ENCODE measurements around the gene USH2A. TPM values are rescaled to one million over a fixed set of nuclear protein-coding genes. Genes with fewer than 3 reads are reported as not detected.
"Not testable (repeated sequence)": the region's sequence is repeated elsewhere in the genome, so short reads cannot be mapped to it uniquely, and the experiment has no call there.

The USH2A gene
- total and polyA plus RNA-seq, 9 donors: 0.06 to 0.40 (median 0.09) TPM

GRCh38 chr1:216346526-216346925 is 76.7 kb downstream of the USH2A start:
- WGBS (ENCODE audit: insufficient coverage): 50% methylated on average over 2 of the region's 3 CpGs
- Histone ChIP-seq H3K27ac (ENCODE audit: low read length) (peak overlapping the region; percentile 32), H3K36me3 (ENCODE audit: control insufficient read depth, insufficient read depth, low read length) (no peaks in the 10 kb centered on the region), H3K9me3 (replicated peaks; ENCODE audit: control insufficient read depth, low read depth, low read length) (peaks cover 4% of the 10 kb centered on the region), H3K27me3 (ENCODE audit: control insufficient read depth, insufficient read depth, low read length) (no peaks in the 10 kb centered on the region), H3K4me3 (ENCODE audit: low read length) (no peak overlapping the region), H3K4me1 (ENCODE audit: control insufficient read depth, insufficient read depth, low read length) (peaks cover 2% of the 10 kb centered on the region)
- peak; percentile 63 for DNase-seq

- H3K4me3 ChIP-seq (ENCODE audit: low read length); H3K27me3 ChIP-seq (ENCODE audit: control insufficient read depth, insufficient read depth, low read length); H3K27ac ChIP-seq (ENCODE audit: low read length); H3K36me3 ChIP-seq (ENCODE audit: control insufficient read depth, insufficient read depth, low read length); DNase-seq; H3K9me3 ChIP-seq (replicated peaks; ENCODE audit: control insufficient read depth, low read depth, low read length); H3K4me1 ChIP-seq (ENCODE audit: control insufficient read depth, insufficient read depth, low read length): not testable (repeated sequence)
- WGBS (ENCODE audit: insufficient coverage): no CpG with 5 or more reads among the region's 5 CpGs
Observed at GRCh38 chr1:216340542-216340941, 82.7 kb downstream of the USH2A start.

DNA sequence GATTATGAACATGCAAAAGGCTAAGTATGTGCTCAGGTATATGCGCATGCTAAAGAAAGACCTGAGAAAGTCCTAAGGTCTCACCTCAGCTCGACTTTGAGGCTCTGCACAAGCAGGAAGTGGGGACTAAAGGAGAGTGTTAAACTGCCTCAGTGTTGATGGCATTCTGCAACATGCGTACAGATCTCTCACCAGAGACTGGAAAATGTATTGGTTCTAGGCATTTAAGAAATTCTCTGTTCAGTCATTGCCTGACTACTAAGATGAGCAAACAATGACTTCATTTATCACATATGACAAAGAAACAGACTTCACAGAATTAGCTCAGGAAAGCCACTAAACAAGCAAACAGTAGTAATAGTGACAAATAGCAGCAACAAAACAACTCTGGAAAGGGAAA is 90.8 kb downstream of the USH2A start:
- no peak for DNase-seq
- Histone ChIP-seq H3K9me3 (replicated peaks; ENCODE audit: control insufficient read depth, low read depth, low read length) (no peaks in the 10 kb centered on the region), H3K36me3 (ENCODE audit: control insufficient read depth, insufficient read depth, low read length) (no peaks in the 10 kb centered on the region), H3K27ac (ENCODE audit: low read length) (no peak overlapping the region), H3K27me3 (ENCODE audit: control insufficient read depth, insufficient read depth, low read length) (no peaks in the 10 kb centered on the region), H3K4me1 (ENCODE audit: control insufficient read depth, insufficient read depth, low read length) (no peaks in the 10 kb centered on the region), H3K4me3 (ENCODE audit: low read length) (no peak overlapping the region)
- 88% methylated on average over 2 of the region's 3 CpGs for WGBS (ENCODE audit: insufficient coverage)

GRCh38 chr1:216332003-216332402 is 91.2 kb downstream of the USH2A start:
- Histone ChIP-seq H3K36me3 (ENCODE audit: control insufficient read depth, insufficient read depth, low read length) (no peaks in the 10 kb centered on the region), H3K27me3 (ENCODE audit: control insufficient read depth, insufficient read depth, low read length) (no peaks in the 10 kb centered on the region), H3K9me3 (replicated peaks; ENCODE audit: control insufficient read depth, low read depth, low read length) (no peaks in the 10 kb centered on the region), H3K4me3 (ENCODE audit: low read length) (no peak overlapping the region), H3K4me1 (ENCODE audit: control insufficient read depth, insufficient read depth, low read length) (no peaks in the 10 kb centered on the region), H3K27ac (ENCODE audit: low read length) (no peak overlapping the region)
- no peak for DNase-seq
- WGBS (ENCODE audit: insufficient coverage): no CpG with 5 or more reads among the region's 2 CpGs

DNA sequence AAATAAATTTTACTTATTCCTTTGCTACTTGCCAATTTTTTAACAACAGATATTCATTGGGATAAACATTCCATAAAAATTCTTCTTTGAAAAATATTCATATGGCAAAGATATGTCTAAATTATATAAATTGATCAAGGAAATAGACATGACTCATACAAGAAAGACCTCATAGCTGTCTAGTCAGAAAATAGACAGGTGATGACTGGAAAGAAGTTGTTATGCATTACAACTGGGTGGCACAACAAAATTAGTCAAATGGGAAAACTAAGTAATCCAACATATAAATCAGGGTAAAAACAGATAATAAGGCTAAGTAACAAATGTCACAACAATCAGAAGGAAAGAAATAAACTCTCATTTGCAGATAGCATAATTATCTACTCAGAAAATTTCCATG is 92.0 kb downstream of the USH2A start:
- Histone ChIP-seq H3K36me3 (ENCODE audit: control insufficient read depth, insufficient read depth, low read length) (no peaks in the 10 kb centered on the region), H3K27ac (ENCODE audit: low read length) (no peak overlapping the region), H3K9me3 (replicated peaks; ENCODE audit: control insufficient read depth, low read depth, low read length) (no peaks in the 10 kb centered on the region), H3K4me1 (ENCODE audit: control insufficient read depth, insufficient read depth, low read length) (no peaks in the 10 kb centered on the region), H3K4me3 (ENCODE audit: low read length) (no peak overlapping the region), H3K27me3 (ENCODE audit: control insufficient read depth, insufficient read depth, low read length) (no peaks in the 10 kb centered on the region)
- no peak for DNase-seq

DNA sequence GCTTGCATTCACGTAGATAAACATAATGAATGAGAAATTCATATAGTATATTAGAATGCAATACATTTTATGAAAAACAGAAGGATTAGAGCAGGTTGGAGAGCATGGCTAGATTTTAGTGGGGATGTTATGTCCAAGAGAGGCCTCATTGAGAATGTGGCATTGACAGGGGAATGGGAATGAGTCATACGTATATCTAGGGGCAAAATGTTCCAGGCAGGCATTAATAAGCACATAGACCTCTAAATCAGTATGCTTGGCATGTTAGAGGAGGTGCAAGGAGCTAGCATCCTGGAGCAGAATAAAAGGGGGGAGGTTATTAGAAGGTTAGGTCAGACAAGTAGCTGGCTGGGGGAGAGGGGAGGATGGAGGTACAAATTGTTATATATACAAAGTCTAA is 93.0 kb downstream of the USH2A start:
- no peaks in the 10 kb centered on the region for H3K36me3 ChIP-seq (ENCODE audit: control insufficient read depth, insufficient read depth, low read length)
- DNase-seq: no peak
- H3K27ac ChIP-seq (ENCODE audit: low read length): no peak overlapping the region
- no peaks in the 10 kb centered on the region for H3K9me3 ChIP-seq (replicated peaks; ENCODE audit: control insufficient read depth, low read depth, low read length)
- no peak overlapping the region for H3K4me3 ChIP-seq (ENCODE audit: low read length)
- H3K4me1 ChIP-seq (ENCODE audit: control insufficient read depth, insufficient read depth, low read length): no peaks in the 10 kb centered on the region
- WGBS (ENCODE audit: insufficient coverage): 100% methylated on average over 1 of the region's 2 CpGs
- no peaks in the 10 kb centered on the region for H3K27me3 ChIP-seq (ENCODE audit: control insufficient read depth, insufficient read depth, low read length)

DNA sequence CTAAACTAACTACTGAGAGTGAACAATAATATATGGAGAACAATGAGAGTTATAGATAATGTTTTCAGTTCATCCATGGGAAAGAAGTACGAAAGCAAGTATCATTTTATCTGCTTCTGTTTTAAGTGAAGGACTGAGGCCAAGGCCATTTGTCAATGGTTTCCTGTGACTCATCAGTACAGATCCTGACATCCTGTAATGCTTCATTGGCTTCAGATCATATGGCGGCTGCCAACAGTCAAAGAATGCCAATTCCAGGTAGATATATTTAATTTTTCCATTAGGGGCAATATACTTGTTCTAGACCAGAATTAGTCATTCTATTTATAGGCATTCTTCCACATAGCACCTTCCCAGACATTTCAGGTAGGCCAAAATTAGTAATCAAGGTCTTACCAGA is 97.3 kb downstream of the USH2A start:
- no peaks in the 10 kb centered on the region for H3K27me3 ChIP-seq (ENCODE audit: control insufficient read depth, insufficient read depth, low read length)
- H3K4me3 ChIP-seq (ENCODE audit: low read length): no peak overlapping the region
- WGBS (ENCODE audit: insufficient coverage): 38% methylated on average over 1 of the region's 2 CpGs
- H3K9me3 ChIP-seq (replicated peaks; ENCODE audit: control insufficient read depth, low read depth, low read length): no peaks in the 10 kb centered on the region
- H3K27ac ChIP-seq (ENCODE audit: low read length): no peak overlapping the region
- no peak for DNase-seq
- no peaks in the 10 kb centered on the region for H3K36me3 ChIP-seq (ENCODE audit: control insufficient read depth, insufficient read depth, low read length)
- no peaks in the 10 kb centered on the region for H3K4me1 ChIP-seq (ENCODE audit: control insufficient read depth, insufficient read depth, low read length)

DNA sequence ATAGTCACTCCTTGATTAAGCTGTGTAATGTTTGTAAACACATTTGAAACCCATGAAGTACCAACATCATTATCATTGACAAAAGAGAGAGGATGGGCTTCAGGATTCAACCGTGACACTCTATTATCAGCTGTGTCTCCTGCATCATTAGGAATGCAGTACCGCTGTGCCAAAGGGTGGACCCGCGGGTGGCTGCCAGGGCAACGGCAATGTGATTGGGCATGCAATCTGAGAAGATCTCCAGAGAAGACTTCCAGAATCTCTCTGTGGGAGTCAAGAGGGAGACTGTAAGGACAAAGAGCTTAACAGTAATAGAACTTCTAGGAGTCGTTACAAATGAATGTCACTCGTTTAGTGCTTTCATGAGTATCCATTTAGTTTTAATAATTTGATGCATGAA is 97.9 kb downstream of the USH2A start:
- H3K27me3 ChIP-seq (ENCODE audit: control insufficient read depth, insufficient read depth, low read length): no peaks in the 10 kb centered on the region
- no peaks in the 10 kb centered on the region for H3K4me1 ChIP-seq (ENCODE audit: control insufficient read depth, insufficient read depth, low read length)
- no peaks in the 10 kb centered on the region for H3K36me3 ChIP-seq (ENCODE audit: control insufficient read depth, insufficient read depth, low read length)
- H3K27ac ChIP-seq (ENCODE audit: low read length): no peak overlapping the region
- no peak overlapping the region for H3K4me3 ChIP-seq (ENCODE audit: low read length)
- no CpG with 5 or more reads among the region's 7 CpGs for WGBS (ENCODE audit: insufficient coverage)
- peak; percentile 8 for DNase-seq
- H3K9me3 ChIP-seq (replicated peaks; ENCODE audit: control insufficient read depth, low read depth, low read length): no peaks in the 10 kb centered on the region

- 69% methylated on average over 3 of the region's 6 CpGs for WGBS (ENCODE audit: insufficient coverage)
Observed at GRCh38 chr1:216323344-216323743, 99.9 kb downstream of the USH2A start.

GRCh38 chr1:216314379-216315095 is 108.7 kb downstream of the USH2A start:
- Histone ChIP-seq H3K4me1 (ENCODE audit: control insufficient read depth, insufficient read depth, low read length) (no peaks in the 10 kb centered on the region), H3K27me3 (ENCODE audit: control insufficient read depth, insufficient read depth, low read length) (no peaks in the 10 kb centered on the region), H3K36me3 (ENCODE audit: control insufficient read depth, insufficient read depth, low read length) (no peaks in the 10 kb centered on the region), H3K9me3 (replicated peaks; ENCODE audit: control insufficient read depth, low read depth, low read length) (no peaks in the 10 kb centered on the region), H3K4me3 (ENCODE audit: low read length) (no peak overlapping the region), H3K27ac (ENCODE audit: low read length) (no peak overlapping the region)
- 60% methylated on average over 1 of the region's 3 CpGs for WGBS (ENCODE audit: insufficient coverage)
- DNase-seq: no peak

More at GRCh38 chr1:216323344-216323743, 99.9 kb downstream of the USH2A start:
- no peak overlapping the region for H3K4me3 ChIP-seq (ENCODE audit: low read length)
- no peaks in the 10 kb centered on the region for H3K4me1 ChIP-seq (ENCODE audit: control insufficient read depth, insufficient read depth, low read length)
- H3K36me3 ChIP-seq (ENCODE audit: control insufficient read depth, insufficient read depth, low read length): no peaks in the 10 kb centered on the region
- no peaks in the 10 kb centered on the region for H3K27me3 ChIP-seq (ENCODE audit: control insufficient read depth, insufficient read depth, low read length)
- H3K27ac ChIP-seq (ENCODE audit: low read length): no peak overlapping the region
- H3K9me3 ChIP-seq (replicated peaks; ENCODE audit: control insufficient read depth, low read depth, low read length): no peaks in the 10 kb centered on the region
- no peak for DNase-seq

GRCh38 chr1:216310776-216311175 is 112.5 kb downstream of the USH2A start:
- Histone ChIP-seq H3K9me3 (replicated peaks; ENCODE audit: control insufficient read depth, low read depth, low read length) (no peaks in the 10 kb centered on the region), H3K4me3 (ENCODE audit: low read length) (no peak overlapping the region), H3K27ac (ENCODE audit: low read length) (no peak overlapping the region), H3K27me3 (ENCODE audit: control insufficient read depth, insufficient read depth, low read length) (no peaks in the 10 kb centered on the region), H3K4me1 (ENCODE audit: control insufficient read depth, insufficient read depth, low read length) (no peaks in the 10 kb centered on the region), H3K36me3 (ENCODE audit: control insufficient read depth, insufficient read depth, low read length) (no peaks in the 10 kb centered on the region)
- WGBS (ENCODE audit: insufficient coverage): 14% methylated on average over 1 of the region's 4 CpGs
- peak; percentile 3 for DNase-seq
